Activated T-cell treated with anti-CD3 and anti-CD28 coated beads, Interleukin-2, amount 50 U/mL, for 1 hour (primary cell): ENCODE data around the gene B3GAT3.
A peak's percentile ranks its signal among the peaks of the same experiment; 100 is the strongest.
"Not testable (repeated sequence)": the region's sequence is repeated elsewhere in the genome, so short reads cannot be mapped to it uniquely, and the experiment has no call there.

Experiments used
- DNase-seq: peaks from one replicate; pipeline ENCODE4 v3.0.0-alpha.2; 2020

Gene B3GAT3

DNA sequence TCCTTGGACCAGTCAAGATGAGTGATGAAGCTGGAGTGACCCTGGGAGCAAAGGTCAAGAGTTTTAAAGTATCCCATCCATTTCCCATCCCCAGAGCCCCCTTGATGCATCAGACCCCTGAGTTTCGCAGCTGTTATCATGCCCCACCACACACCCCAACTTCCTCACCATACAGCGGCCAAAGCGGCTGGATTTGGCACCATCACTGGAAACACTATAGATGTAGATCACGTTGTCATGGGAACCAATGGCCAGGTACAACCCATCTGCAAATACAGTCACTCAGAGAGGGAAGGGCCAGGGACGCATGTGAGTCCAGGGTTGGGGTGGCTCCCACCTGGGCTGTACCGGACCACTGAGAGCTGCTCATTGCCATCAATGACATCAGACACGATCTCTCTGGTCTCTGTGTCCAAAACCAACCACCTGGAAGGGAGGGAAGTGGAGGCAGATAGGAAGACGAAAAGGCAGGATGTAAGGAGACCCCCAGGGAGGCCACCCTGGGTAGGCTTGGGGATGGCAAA is 17.9 kb downstream of the B3GAT3 start:
- DNase-seq: no peak

- DNase-seq: no peak
These were observed 18.7 kb downstream of the B3GAT3 start for GRCh38 chr11:62603072-62603408.

GRCh38 chr11:62602141-62603071 is 19.4 kb downstream of the B3GAT3 start:
- DNase-seq: no peak

GRCh38 chr11:62601372-62602140 is 20.2 kb downstream of the B3GAT3 start, which contains the start of gene MTA2:
Gene MTA2, minus strand, starts transcription at chr11:62601865. Its CDS starts 415 bp downstream, at chr11:62601450.
- peak; percentile 100 for DNase-seq

DNA sequence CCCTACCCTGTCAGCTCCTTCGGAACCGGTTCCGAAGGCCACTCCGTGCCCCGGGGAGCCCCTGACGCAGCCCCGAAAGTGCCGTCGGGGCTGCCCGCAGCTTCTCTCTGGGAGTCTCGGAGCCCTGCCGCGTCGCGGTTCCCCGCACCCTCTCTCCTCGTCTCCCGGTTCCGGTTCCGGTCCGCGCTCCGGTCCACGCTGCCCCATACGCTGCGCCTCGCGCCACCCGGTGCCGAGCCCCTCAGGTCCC is 20.7 kb downstream of the B3GAT3 start:
- no peak for DNase-seq

DNA sequence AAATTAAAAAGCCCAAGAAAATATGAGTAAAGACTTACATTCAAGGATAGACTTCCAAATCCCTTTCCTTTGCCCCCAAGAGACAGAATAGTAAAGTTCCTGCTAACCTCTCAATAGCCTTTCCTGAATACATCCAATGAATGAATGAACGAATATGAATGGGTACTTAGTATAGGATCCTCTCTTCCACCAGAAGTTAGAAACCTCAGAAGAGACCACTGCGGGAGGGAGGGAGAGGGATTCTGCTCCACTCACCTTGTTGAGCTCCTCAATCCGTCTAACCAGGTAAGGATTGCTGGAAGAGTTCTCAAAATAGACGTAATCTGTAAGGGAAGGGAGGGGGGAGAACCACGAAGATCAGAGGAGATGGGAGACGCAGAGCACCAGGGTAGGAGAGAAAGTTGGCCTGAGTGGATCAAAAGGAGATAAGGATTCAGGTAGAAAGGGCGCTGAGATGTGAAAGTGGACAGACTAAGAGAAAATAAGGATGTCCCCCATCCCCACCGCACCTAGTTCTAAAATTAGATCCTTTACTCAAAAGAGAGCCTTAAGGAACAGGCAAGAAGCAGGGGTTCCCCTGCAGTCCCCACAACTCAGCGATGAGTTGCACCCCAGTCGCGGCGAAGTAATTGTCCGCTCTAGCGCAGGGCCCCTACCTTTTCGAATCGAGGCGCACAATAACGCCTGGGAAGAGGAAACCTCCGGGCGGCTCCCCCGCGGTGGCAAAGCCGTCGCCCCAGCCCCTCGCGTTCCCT is 21.2 kb downstream of the B3GAT3 start:
- DNase-seq: no peak

GRCh38 chr11:62599901-62600300 is 21.9 kb downstream of the B3GAT3 start:
- no peak for DNase-seq

DNA sequence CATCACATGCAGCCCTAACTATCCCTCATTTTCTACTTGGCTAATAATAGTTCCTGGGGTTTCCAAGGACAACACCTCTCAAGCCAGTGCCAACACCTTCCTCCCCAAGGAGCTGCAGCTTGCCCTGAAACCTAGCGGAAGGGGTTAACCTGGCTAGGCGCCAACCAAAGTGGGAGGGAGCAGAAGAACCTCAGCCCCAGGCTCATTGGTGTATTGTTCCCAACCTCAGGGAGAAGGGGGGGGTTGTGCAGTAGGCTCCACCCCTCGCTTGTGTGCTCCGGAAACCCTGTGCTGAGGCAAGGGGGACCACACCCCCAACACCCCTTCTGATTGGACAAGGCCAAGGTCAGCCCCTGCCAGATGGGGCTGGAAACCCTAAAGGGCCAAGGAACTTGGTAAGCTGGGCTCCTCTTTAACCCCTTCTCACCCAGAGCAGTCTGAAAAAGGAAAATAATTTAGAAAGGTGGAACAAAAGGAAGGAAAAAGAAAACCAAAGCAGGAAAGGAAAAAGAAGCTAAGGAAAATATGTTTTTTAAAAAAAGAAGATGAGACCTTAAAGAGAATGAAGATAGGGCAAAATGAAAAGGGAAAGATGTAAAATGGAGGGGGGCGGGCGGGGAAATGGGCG is 22.6 kb downstream of the B3GAT3 start:
- DNase-seq: peak; percentile 91

DNA sequence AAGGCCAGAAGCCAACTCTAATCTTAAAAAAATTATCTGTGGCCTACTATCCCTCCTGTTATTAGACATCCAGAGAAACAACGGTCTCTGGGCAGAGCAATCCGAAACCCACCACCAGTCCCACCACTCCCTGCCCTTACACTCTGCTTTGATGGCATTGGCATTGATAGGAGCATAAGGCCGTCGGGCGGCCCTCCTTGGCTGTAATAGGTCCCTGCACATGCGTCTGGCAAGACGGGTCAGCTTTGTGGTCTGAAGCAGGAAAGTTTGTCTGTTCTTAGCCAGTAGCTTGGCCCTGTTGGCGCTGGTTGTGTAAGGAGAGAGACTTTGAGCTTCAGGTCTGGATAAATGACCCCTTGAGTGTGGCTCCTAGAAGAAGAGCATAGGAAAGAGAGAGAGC is 26.7 kb downstream of the B3GAT3 start:
- DNase-seq: no peak

DNA sequence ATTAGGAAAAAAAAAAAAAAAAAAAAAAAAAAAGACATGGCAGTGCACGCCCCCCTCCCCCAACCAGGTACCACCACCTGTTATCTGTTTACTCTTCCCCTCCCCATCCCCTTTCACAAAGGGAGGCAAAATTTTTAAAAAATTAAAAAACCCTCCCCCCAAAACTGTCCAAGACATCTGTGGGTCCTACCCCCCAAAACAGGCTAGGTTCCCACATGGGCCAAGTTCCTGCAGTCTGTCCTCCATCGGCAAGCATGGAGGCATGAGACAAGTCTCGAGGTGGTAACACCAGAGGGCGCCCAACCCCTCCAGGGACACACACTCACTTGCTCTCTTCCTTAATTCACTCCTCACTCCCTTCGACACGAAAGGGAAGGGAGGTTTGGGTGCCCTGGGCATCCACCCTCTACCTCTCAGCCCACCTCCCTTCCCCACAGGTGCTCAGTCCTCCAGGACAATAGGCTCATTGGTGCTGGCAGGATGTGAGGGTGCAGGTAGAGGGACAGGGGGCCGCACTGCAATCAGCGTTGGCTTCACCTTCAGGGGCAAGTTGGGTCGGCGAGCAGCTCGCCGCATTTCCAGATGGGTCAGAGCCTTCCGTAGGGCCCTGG is 28.2 kb downstream of the B3GAT3 start:
- DNase-seq: peak; percentile 76

- no peak for DNase-seq
These were observed 28.8 kb downstream of the B3GAT3 start for GRCh38 chr11:62592989-62593421.

DNA sequence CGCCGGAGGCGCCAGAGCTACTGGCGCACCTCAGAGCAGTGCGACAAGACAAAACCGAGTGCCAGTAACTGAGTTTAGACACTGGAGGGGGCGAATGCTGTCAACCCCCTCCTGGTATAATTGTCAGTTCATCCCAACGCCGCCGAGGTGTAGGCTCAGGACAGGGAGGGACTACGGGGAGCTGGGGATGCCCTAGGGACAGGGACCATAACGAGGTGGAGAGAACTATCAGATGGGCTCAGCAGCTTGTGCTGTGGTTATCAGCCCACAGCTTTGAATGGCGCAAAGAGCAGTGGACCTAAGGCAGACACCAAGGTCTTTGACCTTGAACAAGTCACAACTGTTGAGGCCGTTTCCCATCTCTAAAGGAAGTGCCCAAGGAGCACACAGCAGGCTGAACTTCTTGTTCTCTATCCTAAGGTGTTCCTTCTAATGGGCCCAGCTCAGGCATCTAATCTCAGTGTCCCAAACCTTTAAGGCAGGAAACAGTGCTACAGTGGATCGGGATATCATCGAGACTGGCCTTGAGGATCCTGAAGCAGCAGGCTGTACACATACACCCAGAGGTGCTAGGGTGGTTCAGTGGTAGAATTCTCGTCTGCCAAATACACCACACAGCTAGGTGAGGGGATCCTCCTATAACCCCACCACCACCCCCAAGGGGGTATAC is 29.5 kb downstream of the B3GAT3 start:
- no peak for DNase-seq

DNA sequence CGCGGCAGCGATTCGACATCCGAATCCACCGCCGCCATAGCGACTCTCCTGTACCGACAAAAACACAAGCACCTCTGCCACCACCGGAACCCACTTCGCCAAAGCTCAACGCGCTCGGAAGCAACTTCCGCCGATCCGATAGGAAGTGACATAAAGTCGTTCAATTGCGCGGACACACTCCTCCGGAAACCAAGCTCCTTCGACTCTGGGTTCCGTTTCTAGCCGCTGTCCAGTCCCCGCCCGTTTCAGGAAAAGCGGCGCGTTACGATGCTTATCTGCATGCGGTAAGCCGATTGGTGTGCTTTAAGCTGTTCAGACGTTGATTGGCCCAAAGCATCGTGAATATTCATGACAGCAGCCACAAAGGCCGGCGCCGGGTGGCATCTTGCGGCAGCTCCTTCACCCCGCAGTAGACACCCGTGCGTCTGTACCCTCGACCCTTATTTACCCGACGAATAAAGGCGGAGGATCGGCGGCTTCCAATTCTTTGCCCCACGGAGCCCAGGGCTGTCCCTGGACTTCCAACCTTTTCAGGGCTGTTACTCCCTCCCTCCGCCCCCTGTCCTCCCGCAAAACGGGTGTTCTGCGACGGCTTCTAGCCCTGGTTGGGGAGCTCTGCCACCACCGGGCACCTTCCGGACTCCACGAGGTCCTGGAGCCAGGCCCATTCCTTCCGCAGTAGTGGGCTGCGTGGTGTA is 30.2 kb downstream of the B3GAT3 start, which contains the start of gene TUT1:
Gene TUT1 (minus strand): TSS at position 76 of the 698 bp plus-strand sequence. CDS start 38 bp downstream, at position 38.
- DNase-seq: peak; percentile 93

GRCh38 chr11:62588966-62589637 is 32.7 kb downstream of the B3GAT3 start:
- DNase-seq: no peak

DNA sequence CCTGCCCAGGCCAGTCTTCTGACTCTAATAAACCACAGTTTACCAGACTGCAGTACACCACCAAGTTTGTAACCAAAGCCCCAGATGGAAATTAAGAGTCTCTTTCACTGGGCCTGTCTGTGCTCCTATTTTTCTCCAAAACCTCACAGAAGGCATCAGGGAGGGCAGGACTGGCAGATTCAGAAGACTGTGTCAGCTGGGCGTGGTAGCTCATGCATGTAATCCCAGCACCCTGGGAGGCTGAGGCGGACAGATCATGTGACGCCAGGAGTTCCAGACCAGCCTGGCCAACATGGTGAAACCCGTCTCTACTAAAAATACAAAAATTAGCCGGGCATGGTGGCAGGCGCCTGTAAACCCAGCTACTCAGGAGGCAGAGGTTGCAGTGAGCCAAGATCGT is 36.4 kb downstream of the B3GAT3 start:
- DNase-seq: not testable (repeated sequence)

DNA sequence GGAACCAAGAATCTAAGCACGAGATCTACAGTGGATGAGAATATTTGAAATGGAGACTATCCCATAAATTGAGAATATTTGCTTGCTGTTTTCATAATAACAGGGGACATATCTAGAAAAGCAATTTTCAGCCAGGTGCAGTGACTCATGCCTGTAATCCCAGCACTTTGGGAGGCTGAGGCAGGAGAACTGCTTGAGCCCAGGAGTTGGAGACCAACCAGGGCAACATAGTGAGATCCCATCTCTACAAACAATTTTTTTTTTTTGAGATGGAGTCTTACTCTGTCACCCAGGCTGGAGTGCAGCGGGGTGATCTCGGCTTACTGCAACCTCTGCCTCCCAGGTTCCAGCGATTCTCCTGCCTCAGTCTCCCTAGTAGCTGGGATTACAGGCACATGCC is 40.1 kb downstream of the B3GAT3 start:
- DNase-seq: not testable (repeated sequence)

GRCh38 chr11:62580959-62581715 is 40.6 kb downstream of the B3GAT3 start:
- no peak for DNase-seq

- DNase-seq: no peak
These were observed 42.5 kb downstream of the B3GAT3 start for GRCh38 chr11:62579252-62579651.

GRCh38 chr11:62578541-62578940 is 43.2 kb downstream of the B3GAT3 start:
- DNase-seq: no peak
